Measurements from ENCODE around the gene LGR6. TPM values are rescaled to one million over a fixed set of nuclear protein-coding genes. Genes with fewer than 3 reads are reported as not detected.
A peak's percentile ranks its signal among the peaks of the same experiment; 100 is the strongest.
"Not testable (repeated sequence)": the region's sequence is repeated elsewhere in the genome, so short reads cannot be mapped to it uniquely, and the experiment has no call there.

Gene LGR6, protein sequence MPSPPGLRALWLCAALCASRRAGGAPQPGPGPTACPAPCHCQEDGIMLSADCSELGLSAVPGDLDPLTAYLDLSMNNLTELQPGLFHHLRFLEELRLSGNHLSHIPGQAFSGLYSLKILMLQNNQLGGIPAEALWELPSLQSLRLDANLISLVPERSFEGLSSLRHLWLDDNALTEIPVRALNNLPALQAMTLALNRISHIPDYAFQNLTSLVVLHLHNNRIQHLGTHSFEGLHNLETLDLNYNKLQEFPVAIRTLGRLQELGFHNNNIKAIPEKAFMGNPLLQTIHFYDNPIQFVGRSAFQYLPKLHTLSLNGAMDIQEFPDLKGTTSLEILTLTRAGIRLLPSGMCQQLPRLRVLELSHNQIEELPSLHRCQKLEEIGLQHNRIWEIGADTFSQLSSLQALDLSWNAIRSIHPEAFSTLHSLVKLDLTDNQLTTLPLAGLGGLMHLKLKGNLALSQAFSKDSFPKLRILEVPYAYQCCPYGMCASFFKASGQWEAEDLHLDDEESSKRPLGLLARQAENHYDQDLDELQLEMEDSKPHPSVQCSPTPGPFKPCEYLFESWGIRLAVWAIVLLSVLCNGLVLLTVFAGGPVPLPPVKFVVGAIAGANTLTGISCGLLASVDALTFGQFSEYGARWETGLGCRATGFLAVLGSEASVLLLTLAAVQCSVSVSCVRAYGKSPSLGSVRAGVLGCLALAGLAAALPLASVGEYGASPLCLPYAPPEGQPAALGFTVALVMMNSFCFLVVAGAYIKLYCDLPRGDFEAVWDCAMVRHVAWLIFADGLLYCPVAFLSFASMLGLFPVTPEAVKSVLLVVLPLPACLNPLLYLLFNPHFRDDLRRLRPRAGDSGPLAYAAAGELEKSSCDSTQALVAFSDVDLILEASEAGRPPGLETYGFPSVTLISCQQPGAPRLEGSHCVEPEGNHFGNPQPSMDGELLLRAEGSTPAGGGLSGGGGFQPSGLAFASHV
- total RNA-seq: 0.54 TPM

DNA sequence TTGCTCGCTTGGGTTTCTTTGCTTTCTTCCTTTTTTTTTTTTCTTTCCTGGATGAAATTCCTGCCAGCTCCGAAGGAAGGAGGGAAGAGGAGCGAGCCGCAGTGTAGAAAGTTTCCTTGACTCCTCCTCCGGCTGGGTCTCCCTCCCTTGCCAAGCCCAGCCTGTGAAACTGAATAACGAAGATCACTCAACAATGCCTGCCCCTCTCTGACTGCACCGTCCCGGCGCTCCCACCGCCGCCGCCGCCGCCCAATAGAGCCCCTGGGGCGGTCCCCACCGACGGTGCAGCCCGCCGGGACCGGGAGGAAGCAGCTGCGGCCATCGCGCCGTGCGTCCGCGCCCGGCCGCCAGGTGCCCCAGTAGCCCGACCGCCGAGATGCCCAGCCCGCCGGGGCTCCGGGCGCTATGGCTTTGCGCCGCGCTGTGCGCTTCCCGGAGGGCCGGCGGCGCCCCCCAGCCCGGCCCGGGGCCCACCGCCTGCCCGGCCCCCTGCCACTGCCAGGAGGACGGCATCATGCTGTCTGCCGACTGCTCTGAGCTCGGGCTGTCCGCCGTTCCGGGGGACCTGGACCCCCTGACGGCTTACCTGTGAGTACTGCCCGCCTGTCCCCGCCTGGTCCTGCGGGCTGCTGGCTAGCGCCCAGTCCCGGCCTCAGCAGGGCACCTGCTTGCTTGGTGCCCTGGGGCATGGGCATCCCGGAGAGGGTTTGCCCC, at the start of gene LGR6:
LGR6 (plus strand) TSS at position 186 of the 714 bp plus-strand sequence; CDS start at position 377, 191 bp downstream.
- DNase-seq (ENCODE audit: low read depth in 2 of 3, low spot score in 2 of 3): peak in 1 of 3 donors; percentile 45

- DNase-seq (ENCODE audit: low read depth in 2 of 3, low spot score in 2 of 3): peak in 2 of 3 donors; percentile 45 to 57
These were observed 49.1 kb upstream of the LGR6 start, which contains the start of gene ARL8A for GRCh38 chr1:202144402-202145067. ARL8A (minus strand) TSS chr1:202144737; CDS start chr1:202144572, 165 bp downstream.

DNA sequence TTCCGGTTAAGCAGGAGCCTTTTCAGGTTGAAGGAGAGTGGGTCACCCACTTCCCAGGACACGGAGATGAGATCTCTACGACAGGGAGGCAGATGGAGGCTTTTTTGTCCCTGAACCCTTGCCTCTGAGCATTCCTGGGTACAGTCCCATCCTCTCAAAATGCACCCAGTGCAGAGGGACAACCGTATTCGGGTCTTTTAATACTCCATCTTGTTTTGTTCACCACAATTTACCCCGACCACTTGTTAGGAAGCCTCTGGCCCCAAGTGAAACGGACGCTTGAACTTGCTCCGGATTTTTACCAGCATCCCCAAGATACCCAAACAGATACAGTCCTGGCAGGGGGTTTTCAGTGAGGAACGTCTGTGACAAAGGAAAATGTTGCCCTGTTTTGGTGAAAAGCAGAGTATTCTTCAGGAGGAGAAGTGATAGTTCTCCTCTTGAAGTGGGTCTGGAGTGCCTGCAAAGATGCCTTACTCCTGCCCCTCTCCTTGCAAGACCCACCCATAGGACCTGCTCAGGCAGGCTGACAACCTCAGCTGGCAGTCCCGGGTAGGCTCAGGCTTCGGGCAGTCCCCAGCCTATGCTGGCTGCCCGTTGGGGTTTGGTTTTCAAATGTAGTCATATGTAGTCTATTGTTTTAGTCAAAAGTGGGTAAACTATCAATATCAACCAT, 48.4 kb upstream of the LGR6 start:
- no peak for DNase-seq (ENCODE audit: low read depth in 2 of 3, low spot score in 2 of 3)

DNA sequence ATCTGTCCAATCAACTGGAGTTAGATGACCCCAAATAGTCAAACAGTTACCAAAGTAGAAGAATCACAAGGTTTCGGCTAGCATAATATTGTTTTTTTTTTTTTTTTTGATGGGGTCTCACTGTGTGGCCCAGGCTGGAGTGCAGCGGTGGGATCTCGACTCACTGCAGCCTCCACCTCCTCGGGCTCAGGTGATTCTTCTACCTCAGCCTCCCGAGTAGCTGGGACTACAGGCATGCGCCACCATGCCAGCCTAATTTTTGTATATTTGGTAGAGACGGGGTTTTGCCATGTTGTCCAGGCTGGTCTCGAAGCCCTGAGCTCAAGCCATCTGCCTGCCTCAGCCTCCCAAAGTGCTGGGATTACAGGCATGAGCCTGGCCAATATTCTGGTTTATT, 47.9 kb upstream of the LGR6 start:
- DNase-seq (ENCODE audit: low read depth in 2 of 3, low spot score in 2 of 3): not testable (repeated sequence)

DNA sequence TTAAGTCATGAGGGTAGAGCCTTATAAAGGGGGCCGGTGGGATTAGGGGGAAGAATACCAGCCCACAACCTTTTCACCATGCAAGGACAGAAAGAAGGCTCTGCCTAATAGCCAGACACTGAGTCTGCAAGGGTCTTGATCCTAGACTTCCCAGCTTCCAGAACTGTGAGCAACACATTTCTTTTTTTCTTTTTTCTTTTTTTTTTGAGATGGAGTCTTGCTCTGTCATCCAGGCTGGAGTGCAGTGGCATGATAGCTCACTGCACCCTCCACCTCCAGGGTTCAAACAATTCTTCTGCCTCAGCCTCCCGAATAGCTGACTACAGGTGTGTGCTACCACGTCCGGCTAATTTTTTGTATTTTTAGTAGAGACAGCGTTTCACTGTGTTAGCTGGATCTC, 47.3 kb upstream of the LGR6 start:
- no peak for DNase-seq (ENCODE audit: low read depth in 2 of 3, low spot score in 2 of 3)

- no peak for DNase-seq (ENCODE audit: low read depth in 2 of 3, low spot score in 2 of 3)
These were observed 46.6 kb upstream of the LGR6 start for GRCh38 chr1:202146993-202147392.

- no peak for DNase-seq (ENCODE audit: low read depth in 2 of 3, low spot score in 2 of 3)
These were observed 45.2 kb upstream of the LGR6 start for GRCh38 chr1:202148391-202148790.

DNA sequence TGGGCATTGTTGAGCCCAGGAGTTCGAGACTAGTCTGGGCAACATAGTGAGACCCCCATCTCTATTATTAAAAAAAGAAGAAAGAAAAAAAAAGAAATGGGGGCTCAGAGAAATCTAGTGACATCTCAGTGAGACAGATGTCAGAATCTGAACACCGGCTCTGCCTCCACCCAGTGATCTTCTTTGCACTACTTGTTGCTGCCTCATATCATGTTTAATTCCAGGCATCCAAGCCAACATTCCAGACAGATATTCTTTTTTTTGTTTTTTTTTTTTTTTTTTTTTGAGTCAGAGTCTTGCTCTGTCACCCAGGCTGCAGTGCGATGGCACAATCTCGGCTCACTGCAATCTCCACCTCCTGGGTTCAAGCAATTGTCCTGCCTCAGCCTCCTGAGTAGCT, 44.0 kb upstream of the LGR6 start:
- DNase-seq (ENCODE audit: low read depth in 2 of 3, low spot score in 2 of 3): no peak

- DNase-seq (ENCODE audit: low read depth in 2 of 3, low spot score in 2 of 3): no peak
These were observed 43.4 kb upstream of the LGR6 start for GRCh38 chr1:202150187-202150586.

- DNase-seq (ENCODE audit: low read depth in 2 of 3, low spot score in 2 of 3): no peak
These were observed 43.0 kb upstream of the LGR6 start for GRCh38 chr1:202150602-202151001.

DNA sequence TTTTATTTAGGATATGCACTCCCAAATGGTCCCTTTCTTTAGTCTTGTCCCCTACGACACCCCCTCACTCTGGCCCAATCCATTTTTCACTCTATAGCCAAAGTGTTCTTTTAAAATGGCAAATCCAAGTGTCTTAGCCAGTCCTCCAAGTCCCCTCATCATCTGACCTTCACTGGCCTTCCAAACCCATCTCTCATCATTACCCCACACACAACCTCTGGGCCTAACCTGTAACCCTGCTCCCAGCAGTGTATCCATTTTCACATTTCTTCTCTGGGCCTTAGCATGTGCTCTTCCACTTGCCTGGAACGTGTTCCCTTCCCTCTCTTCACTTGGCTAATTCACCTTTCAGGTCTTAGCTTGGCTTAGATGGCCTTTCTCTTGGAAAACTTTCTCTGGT, 42.6 kb upstream of the LGR6 start:
- DNase-seq (ENCODE audit: low read depth in 2 of 3, low spot score in 2 of 3): no peak

DNA sequence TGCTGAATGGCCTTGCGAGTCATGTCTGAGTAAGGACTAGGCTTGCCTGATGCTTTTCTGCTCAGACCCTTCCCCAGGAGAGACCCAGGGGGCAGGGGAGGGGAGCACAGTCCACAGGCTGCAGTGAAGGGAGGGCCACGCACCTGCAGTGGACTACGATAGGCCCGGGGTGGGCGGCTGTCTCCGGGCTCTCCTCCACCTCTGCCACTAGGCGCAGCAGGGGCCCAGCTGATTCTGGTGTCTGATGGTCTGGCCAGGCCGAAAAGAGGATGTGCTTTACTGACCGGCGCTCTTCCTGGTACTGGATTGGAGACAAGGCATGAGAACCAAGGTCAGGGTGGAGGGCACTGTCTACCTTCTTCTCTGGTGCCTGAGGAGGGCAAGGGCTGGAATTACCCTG, 41.2 kb upstream of the LGR6 start:
- no peak for DNase-seq (ENCODE audit: low read depth in 2 of 3, low spot score in 2 of 3)

GRCh38 chr1:202153284-202153683, 40.3 kb upstream of the LGR6 start:
- DNase-seq (ENCODE audit: low read depth in 2 of 3, low spot score in 2 of 3): no peak

- DNase-seq (ENCODE audit: low read depth in 2 of 3, low spot score in 2 of 3): no peak
These were observed 39.3 kb upstream of the LGR6 start for GRCh38 chr1:202154148-202154765.

- DNase-seq (ENCODE audit: low read depth in 2 of 3, low spot score in 2 of 3): peak in 2 of 3 donors; percentile 47 to 75
These were observed 38.7 kb upstream of the LGR6 start for GRCh38 chr1:202154766-202155477.

- DNase-seq (ENCODE audit: low read depth in 2 of 3, low spot score in 2 of 3): no peak
These were observed 38.0 kb upstream of the LGR6 start for GRCh38 chr1:202155478-202156021.

- no peak for DNase-seq (ENCODE audit: low read depth in 2 of 3, low spot score in 2 of 3)
These were observed 37.0 kb upstream of the LGR6 start for GRCh38 chr1:202156590-202156989.

DNA sequence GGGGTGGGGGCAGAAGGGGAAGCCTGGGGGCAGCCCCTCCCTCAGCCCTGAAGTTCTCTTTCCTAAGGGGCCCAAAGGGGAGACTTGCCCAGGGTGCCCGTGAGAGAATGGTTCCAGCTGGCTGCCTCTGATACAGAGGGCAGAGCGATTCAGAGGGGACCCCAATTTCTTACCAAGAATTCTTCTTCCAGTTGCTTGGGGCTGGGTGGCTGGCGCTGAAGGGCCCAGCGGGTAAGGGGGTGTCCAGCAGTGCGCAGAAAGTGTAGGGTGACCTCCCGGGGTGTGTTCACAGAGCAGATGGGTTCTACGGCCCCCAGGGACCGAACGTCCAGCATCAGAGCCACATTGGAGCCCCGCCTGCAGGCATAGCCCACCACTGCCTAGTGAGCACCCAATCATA, 35.7 kb upstream of the LGR6 start:
- no peak for DNase-seq (ENCODE audit: low read depth in 2 of 3, low spot score in 2 of 3)
